Hepatocyte (in vitro differentiated cells): ENCODE data around the gene ARL6IP4. TPM values are rescaled to one million over a fixed set of nuclear protein-coding genes. Genes with fewer than 3 reads are reported as not detected.
"Not testable (repeated sequence)": the region's sequence is repeated elsewhere in the genome, so short reads cannot be mapped to it uniquely, and the experiment has no call there.

Experiments used
- DNase-seq: peaks from one replicate; pipeline ENCODE4 v3.0.0-alpha.2; 2016; ENCODE audit warnings: low spot score
- H2AFZ ChIP-seq: fragments of 200-600 bp; sonication (generic); 2 replicates; pipeline ENCODE4 v1.6.0; 2016; ENCODE audit warnings: antibody characterized with exemption, mild to moderate bottlenecking
- H3K27ac ChIP-seq: fragments of 200-600 bp; sonication (generic); 2 replicates; pipeline ENCODE4 v1.5.1; 2016; ENCODE audit warnings: mild to moderate bottlenecking
- H3K27me3 ChIP-seq: fragments of 200-600 bp; sonication (generic); 2 replicates; pipeline ENCODE4 v1.6.1; 2016
- H3K36me3 ChIP-seq: fragments of 200-600 bp; sonication (generic); replicated peaks from 2 replicates; pipeline ENCODE4 v1.5.1; 2016; ENCODE audit warnings: low read depth; ENCODE audit not compliant: insufficient read depth
- H3K4me1 ChIP-seq: fragments of 200-600 bp; sonication (generic); 2 replicates; pipeline ENCODE4 v1.5.1; 2016; ENCODE audit warnings: mild to moderate bottlenecking, moderate library complexity; ENCODE audit not compliant: insufficient read depth
- H3K4me2 ChIP-seq: fragments of 200-600 bp; sonication (generic); 2 replicates; pipeline ENCODE4 v1.6.0; 2016
- H3K4me3 ChIP-seq: fragments of 200-600 bp; sonication (generic); 2 replicates; pipeline ENCODE4 v1.5.1; 2016; ENCODE audit warnings: mild to moderate bottlenecking
- H3K79me2 ChIP-seq: fragments of 200-600 bp; sonication (generic); 2 replicates; pipeline ENCODE4 v1.6.0; 2017; ENCODE audit warnings: mild to moderate bottlenecking
- H3K9me2 ChIP-seq: fragments of 200-600 bp; sonication (generic); replicated peaks from 2 replicates; pipeline ENCODE4 v1.6.0; 2017; ENCODE audit warnings: mild to moderate bottlenecking; ENCODE audit not compliant: insufficient read depth
- H3K9me3 ChIP-seq: fragments of 200-600 bp; sonication (generic); 2 replicates; pipeline ENCODE4 v1.5.1; 2016; ENCODE audit warnings: low read depth, mild to moderate bottlenecking
- H4K20me1 ChIP-seq: fragments of 200-600 bp; sonication (generic); 2 replicates; pipeline ENCODE4 v1.6.0; 2016; ENCODE audit warnings: mild to moderate bottlenecking; ENCODE audit not compliant: insufficient read depth, poor library complexity, severe bottlenecking
- EZH2 ChIP-seq: fragments of 200-600 bp; sonication (generic); IDR thresholded peaks from 2 replicates; pipeline ENCODE4 v1.6.1; 2016; ENCODE audit warnings: antibody characterized with exemption, mild to moderate bottlenecking, borderline replicate concordance
- EZH2phosphoT487 ChIP-seq: fragments of 200-600 bp; sonication (generic); IDR thresholded peaks from one replicate; pipeline ENCODE4 v1.6.1; 2018; ENCODE audit warnings: antibody characterized with exemption, mild to moderate bottlenecking, low read depth, moderate library complexity; ENCODE audit not compliant: unreplicated experiment, severe bottlenecking
- WGBS: methylation state at CpG from one replicate; pipeline ENCODE4 v1.1.6; 2016; ENCODE audit warnings: low lambda C conversion rate; ENCODE audit errors: missing lambda C conversion rate; 5-methylcytosine and 5-hydroxymethylcytosine counted together
- polyA plus RNA-seq: library from polyadenylated mRNA; unstranded; fragments of >200 nt; fragmentation: Nextera tagmentation; extraction: Ambion mirVana; gene quantifications from 2 replicates; pipeline ENCODE4 v1.2.1, GENCODE V29; 2016
- total RNA-seq: library from RNA; depleted of rRNA; stranded (reverse); fragments of >200 nt; gene quantifications from 2 replicates; pipeline ENCODE4 v1.2.3, GENCODE V29; 2014
- TF ChIP-seq, protein P1 (sequence below): fragments of 200-600 bp; sonication (generic); IDR thresholded peaks from 2 replicates; pipeline ENCODE4 v1.5.1; 2016; ENCODE audit warnings: antibody characterized with exemption, mild to moderate bottlenecking; ENCODE audit not compliant: poor library complexity

The ARL6IP4 gene
- total and polyA plus RNA-seq, 2 experiments from 2014 or later, result 138 to 248 TPM

DNA sequence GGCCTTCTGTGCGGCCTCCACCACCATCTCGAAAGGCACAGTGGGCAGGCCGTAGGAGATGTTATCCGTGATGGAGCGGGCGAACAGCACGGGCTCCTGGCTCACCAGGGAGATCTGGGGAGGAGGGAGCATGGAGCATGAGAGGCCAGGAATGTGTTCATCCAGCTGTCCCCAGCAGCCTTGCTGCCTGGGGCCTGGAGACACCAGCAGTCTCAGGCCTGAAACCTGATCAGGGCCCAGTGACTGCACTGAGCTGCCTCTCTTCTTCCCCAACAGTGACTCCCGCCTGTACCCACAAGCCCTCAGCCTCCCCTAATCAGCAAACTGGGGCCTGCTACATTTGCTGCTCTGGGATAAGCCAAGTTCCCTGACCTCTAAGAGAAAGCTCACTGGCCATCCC lies 45.2 kb upstream of the ARL6IP4 start:
- Histone ChIP-seq H3K9me3 (no peaks in the 10 kb centered on the region), H2AFZ (no peak overlapping the region), H3K27me3 (no peaks in the 10 kb centered on the region), H3K36me3 (no peaks in the 10 kb centered on the region), H3K79me2 (no peaks in the 10 kb centered on the region), H3K27ac (no peak overlapping the region), H3K4me2 (no peak overlapping the region), H3K4me3 (no peak overlapping the region), H3K4me1 (no peaks in the 10 kb centered on the region), H4K20me1 (no peaks in the 10 kb centered on the region), H3K9me2 (no peaks in the 10 kb centered on the region)
- no peak for DNase-seq
- no peak for TF ChIP-seq EZH2phosphoT487
- WGBS, result 89% methylated on average over 8 of the region's 8 CpGs

DNA sequence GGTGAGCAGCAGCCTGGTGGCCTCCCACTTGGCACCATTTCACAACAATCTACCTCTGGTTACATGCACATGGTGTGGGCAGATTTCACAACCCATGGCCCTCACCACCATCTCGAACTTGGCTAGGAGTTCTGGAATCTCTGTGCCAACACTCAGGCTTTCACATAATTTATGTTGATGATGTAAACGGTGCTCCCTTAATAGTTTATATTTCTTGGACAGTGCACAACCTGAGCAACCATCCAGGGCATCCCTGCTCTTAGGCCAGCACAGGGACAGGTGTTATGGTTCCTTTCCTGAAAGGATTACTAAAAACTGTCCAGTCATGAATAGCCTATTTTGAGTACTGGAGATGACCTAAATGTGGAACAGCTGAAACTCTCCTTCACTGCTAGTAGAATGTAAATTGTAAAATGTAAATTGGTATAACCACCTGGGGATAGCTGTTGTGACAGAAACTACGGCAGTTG lies 42.8 kb upstream of the ARL6IP4 start:
- no peaks in the 10 kb centered on the region for H3K4me1 ChIP-seq
- H3K4me2 ChIP-seq, result no peak overlapping the region
- H2AFZ ChIP-seq, result no peak overlapping the region
- no peaks in the 10 kb centered on the region for H4K20me1 ChIP-seq
- no peak overlapping the region for H3K4me3 ChIP-seq
- no peak for TF ChIP-seq EZH2phosphoT487
- TF ChIP-seq, protein P1, sequence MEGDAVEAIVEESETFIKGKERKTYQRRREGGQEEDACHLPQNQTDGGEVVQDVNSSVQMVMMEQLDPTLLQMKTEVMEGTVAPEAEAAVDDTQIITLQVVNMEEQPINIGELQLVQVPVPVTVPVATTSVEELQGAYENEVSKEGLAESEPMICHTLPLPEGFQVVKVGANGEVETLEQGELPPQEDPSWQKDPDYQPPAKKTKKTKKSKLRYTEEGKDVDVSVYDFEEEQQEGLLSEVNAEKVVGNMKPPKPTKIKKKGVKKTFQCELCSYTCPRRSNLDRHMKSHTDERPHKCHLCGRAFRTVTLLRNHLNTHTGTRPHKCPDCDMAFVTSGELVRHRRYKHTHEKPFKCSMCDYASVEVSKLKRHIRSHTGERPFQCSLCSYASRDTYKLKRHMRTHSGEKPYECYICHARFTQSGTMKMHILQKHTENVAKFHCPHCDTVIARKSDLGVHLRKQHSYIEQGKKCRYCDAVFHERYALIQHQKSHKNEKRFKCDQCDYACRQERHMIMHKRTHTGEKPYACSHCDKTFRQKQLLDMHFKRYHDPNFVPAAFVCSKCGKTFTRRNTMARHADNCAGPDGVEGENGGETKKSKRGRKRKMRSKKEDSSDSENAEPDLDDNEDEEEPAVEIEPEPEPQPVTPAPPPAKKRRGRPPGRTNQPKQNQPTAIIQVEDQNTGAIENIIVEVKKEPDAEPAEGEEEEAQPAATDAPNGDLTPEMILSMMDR, result no peak
- TF ChIP-seq EZH2, result no peak
- 89% methylated on average over 3 of the region's 3 CpGs for WGBS
- H3K79me2 ChIP-seq, result no peaks in the 10 kb centered on the region
- H3K27ac ChIP-seq, result no peak overlapping the region
- H3K36me3 ChIP-seq, result no peaks in the 10 kb centered on the region
- no peak for DNase-seq
- no peaks in the 10 kb centered on the region for H3K27me3 ChIP-seq
- no peaks in the 10 kb centered on the region for H3K9me2 ChIP-seq
- H3K9me3 ChIP-seq, result no peaks in the 10 kb centered on the region

DNA sequence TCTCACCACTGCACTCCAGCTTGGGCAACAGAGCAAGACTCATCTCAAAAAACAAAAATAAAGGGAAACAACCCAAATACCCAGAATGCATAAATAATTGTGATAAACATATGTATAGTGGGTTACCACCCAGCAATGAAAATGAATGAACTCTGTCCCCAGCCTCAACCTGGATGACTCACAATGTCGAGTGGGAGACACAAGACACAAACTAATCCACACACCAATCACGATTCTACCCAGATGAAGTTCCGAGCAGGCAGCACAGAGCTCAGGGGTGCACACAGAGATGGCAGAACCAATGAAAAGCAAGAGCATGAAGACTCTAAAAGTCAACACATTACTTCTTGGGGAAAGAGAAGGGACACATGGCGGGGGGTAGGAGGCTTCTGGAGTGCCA lies 41.4 kb upstream of the ARL6IP4 start:
- no peak overlapping the region for H3K4me2 ChIP-seq
- H3K79me2 ChIP-seq, result no peaks in the 10 kb centered on the region
- no peak overlapping the region for H2AFZ ChIP-seq
- no peaks in the 10 kb centered on the region for H3K36me3 ChIP-seq
- H4K20me1 ChIP-seq, result no peaks in the 10 kb centered on the region
- no peak overlapping the region for H3K27ac ChIP-seq
- no peaks in the 10 kb centered on the region for H3K27me3 ChIP-seq
- TF ChIP-seq EZH2, result no peak
- TF ChIP-seq, protein P1, result no peak
- TF ChIP-seq EZH2phosphoT487, result no peak
- H3K9me2 ChIP-seq, result no peaks in the 10 kb centered on the region
- H3K4me3 ChIP-seq, result no peak overlapping the region
- H3K4me1 ChIP-seq, result no peaks in the 10 kb centered on the region
- no peaks in the 10 kb centered on the region for H3K9me3 ChIP-seq
- WGBS, result 81% methylated on average over 4 of the region's 4 CpGs
- DNase-seq, result no peak

DNA sequence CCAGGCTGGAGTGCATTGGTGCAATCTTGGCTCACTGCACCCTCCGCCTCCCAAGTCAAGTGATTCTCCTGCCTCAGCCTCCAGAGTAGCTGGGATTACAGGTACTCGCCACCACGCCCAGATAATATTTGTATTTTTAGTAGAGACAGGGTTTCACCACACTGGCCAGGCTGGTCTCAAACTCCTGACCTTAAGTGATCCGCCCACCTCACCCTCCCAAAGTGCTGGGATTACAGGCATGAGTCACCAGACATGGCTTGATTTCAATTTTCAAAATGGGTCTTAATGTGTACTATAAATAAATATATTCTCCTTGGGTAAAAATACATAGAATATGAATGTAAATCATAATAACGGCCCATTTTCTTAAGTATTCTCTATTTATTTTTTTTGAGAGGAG lies 39.1 kb upstream of the ARL6IP4 start:
- not testable (repeated sequence) for H3K36me3 ChIP-seq, H3K4me2 ChIP-seq, H3K27me3 ChIP-seq, DNase-seq, H3K27ac ChIP-seq, H3K9me3 ChIP-seq, H3K4me1 ChIP-seq, H3K9me2 ChIP-seq, H3K79me2 ChIP-seq, H2AFZ ChIP-seq, H4K20me1 ChIP-seq, H3K4me3 ChIP-seq
- 94% methylated on average over 5 of the region's 5 CpGs for WGBS
